B cell (primary cell): Measurements from ENCODE around the gene NIPSNAP3A.

Experiments used
- EZH2 ChIP-seq: IDR thresholded peaks from 2 replicates; pipeline ENCODE4 v1.6.1; 2012; ENCODE audit warnings: borderline replicate concordance, low read depth, mild to moderate bottlenecking, moderate library complexity, low read length; ENCODE audit not compliant: insufficient read depth, poor library complexity, severe bottlenecking
- TF ChIP-seq, protein P1 (sequence below): fragments of 200-600 bp; IDR thresholded peaks from one replicate; pipeline ENCODE4 v1.8.0; 2022; ENCODE audit warnings: antibody characterized with exemption, mild to moderate bottlenecking

GRCh38 chr9:104774132-104774531 lies 26.6 kb downstream of the NIPSNAP3A start:
- TF ChIP-seq EZH2, result no peak
- TF ChIP-seq, protein P1, sequence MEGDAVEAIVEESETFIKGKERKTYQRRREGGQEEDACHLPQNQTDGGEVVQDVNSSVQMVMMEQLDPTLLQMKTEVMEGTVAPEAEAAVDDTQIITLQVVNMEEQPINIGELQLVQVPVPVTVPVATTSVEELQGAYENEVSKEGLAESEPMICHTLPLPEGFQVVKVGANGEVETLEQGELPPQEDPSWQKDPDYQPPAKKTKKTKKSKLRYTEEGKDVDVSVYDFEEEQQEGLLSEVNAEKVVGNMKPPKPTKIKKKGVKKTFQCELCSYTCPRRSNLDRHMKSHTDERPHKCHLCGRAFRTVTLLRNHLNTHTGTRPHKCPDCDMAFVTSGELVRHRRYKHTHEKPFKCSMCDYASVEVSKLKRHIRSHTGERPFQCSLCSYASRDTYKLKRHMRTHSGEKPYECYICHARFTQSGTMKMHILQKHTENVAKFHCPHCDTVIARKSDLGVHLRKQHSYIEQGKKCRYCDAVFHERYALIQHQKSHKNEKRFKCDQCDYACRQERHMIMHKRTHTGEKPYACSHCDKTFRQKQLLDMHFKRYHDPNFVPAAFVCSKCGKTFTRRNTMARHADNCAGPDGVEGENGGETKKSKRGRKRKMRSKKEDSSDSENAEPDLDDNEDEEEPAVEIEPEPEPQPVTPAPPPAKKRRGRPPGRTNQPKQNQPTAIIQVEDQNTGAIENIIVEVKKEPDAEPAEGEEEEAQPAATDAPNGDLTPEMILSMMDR, result no peak
